ENCODE data around the gene JAK1.

GRCh38 chr1:64929221-64929620, 37.1 kb downstream of the JAK1 start:
- TF ChIP-seq EZH2 (IDR thresholded peaks at IDR 0.05; ENCODE audit: insufficient read depth, poor library complexity, severe bottlenecking) (no peak), EZH2phosphoT487 (IDR thresholded peaks at IDR 0.05; ENCODE audit: insufficient read depth, low read depth) (no peak)

Measured in GM23248 (cell line).